Upper lobe of left lung (tissue), 4 donors: ENCODE measurements around the gene SLC41A3.
"Not testable (repeated sequence)": the region's sequence is repeated elsewhere in the genome, so short reads cannot be mapped to it uniquely, and the experiment has no call there.

Source experiments
- CTCF ChIP-seq, 6 experiments: fragments of 450-650 bp in 4 of 6; fragments of 200-600 bp in 2 of 6; sonication (generic) in 2 of 6; IDR thresholded peaks; one replicate each; pipeline ENCODE4 v1.5.1; 2016 to 2019; ENCODE audit warnings: antibody characterized with exemption in 6 of 6
- POLR2A ChIP-seq, 4 donors: fragments of 450-650 bp; IDR thresholded peaks; one replicate each; pipeline ENCODE4 v1.5.1; 2016 to 2017; ENCODE audit warnings: antibody characterized with exemption in 4 of 4, mild to moderate bottlenecking in 2 of 4
- POLR2AphosphoS5 ChIP-seq, 2 donors: sonication (generic); formaldehyde crosslinking; IDR thresholded peaks; one replicate each; pipeline ENCODE4 v1.5.1; 2017; ENCODE audit warnings: antibody characterized with exemption in 2 of 2

- not testable (repeated sequence) for TF ChIP-seq POLR2A, POLR2AphosphoS5, CTCF (IDR thresholded peaks at IDR 0.05)
Measured at GRCh38 chr3:126092128-126092527, 8.2 kb upstream of the SLC41A3 start.
